NCI-H1436 (cell line): ENCODE data around the gene HOXD10.

Source experiments
- DNase-seq: peaks from one replicate; lab custom pipeline; 2025; lab: John Stamatoyannopoulos, UW

The HOXD10 gene

GRCh38 chr2:176115883-176116813 is at the start of gene HOXD10:
TSS of gene HOXD10 (plus strand) at chr2:176116778. CDS start at chr2:176116834, 56 bp downstream.
- no peak for DNase-seq

GRCh38 chr2:176067589-176068418 is 48.8 kb upstream of the HOXD10 start:
- DNase-seq, result no peak

- DNase-seq, result no peak
These were observed 48.2 kb upstream of the HOXD10 start for GRCh38 chr2:176068419-176068832.

- DNase-seq, result no peak
These were observed 45.0 kb upstream of the HOXD10 start for GRCh38 chr2:176071330-176072291.

- DNase-seq, result no peak
These were observed 44.3 kb upstream of the HOXD10 start for GRCh38 chr2:176072292-176072669.

GRCh38 chr2:176072951-176073904 is 43.4 kb upstream of the HOXD10 start:
- DNase-seq, result no peak

- DNase-seq, result no peak
These were observed 41.6 kb upstream of the HOXD10 start for GRCh38 chr2:176074919-176075425.

- DNase-seq, result no peak
These were observed 41.1 kb upstream of the HOXD10 start for GRCh38 chr2:176075481-176075880.

GRCh38 chr2:176076063-176076462 is 40.5 kb upstream of the HOXD10 start:
- no peak for DNase-seq

GRCh38 chr2:176076796-176077195 is 39.8 kb upstream of the HOXD10 start:
- no peak for DNase-seq

GRCh38 chr2:176078541-176079284 is 37.9 kb upstream of the HOXD10 start:
- DNase-seq, result no peak

- DNase-seq, result no peak
These were observed 37.2 kb upstream of the HOXD10 start for GRCh38 chr2:176079285-176079830.

- no peak for DNase-seq
These were observed 36.6 kb upstream of the HOXD10 start for GRCh38 chr2:176079831-176080539.

GRCh38 chr2:176080540-176081375 is 35.8 kb upstream of the HOXD10 start:
- DNase-seq, result no peak

- DNase-seq, result no peak
These were observed 35.2 kb upstream of the HOXD10 start for GRCh38 chr2:176081376-176081836.

- DNase-seq, result no peak
These were observed 34.6 kb upstream of the HOXD10 start for GRCh38 chr2:176081837-176082524.

GRCh38 chr2:176082525-176082823 is 34.1 kb upstream of the HOXD10 start:
- no peak for DNase-seq
